ENCODE data around the gene THSD7A.
"Not testable (repeated sequence)": the region's sequence is repeated elsewhere in the genome, so short reads cannot be mapped to it uniquely, and the experiment has no call there.

THSD7A gene

DNA sequence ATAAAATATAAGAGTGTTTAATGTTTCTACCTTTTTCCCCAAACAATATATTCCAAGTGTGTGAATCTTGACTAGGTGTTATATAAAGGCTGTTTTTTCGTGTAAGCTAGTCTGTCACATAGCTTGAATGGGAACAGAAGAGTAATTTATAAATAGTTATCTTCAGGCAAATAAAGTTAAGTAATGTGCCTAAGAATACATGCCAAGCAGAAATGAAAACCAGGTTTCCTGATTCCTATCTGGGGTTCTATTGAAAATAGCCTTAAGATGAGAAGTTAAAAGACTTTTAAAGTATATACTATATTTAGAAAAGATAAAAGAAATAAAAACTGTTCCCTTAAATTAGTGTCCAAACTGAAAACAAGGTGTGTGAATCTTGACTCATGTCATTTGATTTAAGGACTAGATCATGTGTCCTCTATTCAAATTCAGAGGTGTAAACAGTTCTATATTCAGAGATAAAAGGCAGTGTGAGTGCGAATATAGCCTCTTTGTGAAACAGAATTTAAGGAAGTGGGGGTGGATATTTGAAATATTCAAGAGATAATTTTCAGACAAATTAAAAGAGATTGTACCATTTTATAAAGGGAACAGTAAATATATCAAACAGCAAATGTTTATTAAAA lies 247.5 kb downstream of the THSD7A start:
- no peak for DNase-seq (ENCODE audit: low read depth in 3 of 3)

DNA sequence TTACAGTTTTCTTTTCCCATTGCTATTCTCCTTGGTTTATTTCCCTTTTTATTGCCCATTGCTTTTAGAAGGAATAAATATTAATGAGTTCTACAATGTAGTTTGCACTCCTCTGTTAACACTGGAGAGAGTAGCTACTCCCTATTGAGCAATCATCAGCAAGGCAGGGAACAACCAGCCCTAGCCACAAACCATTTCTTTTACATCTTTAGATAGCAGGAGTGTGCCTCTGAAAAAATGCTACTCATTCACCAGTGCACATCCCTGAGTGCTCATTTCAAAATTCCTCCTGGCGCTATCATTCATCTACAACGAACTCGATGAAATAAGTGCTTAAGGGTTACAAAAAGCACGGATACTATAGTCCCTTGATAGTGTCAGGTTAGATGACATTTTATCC lies 252.9 kb downstream of the THSD7A start:
- DNase-seq (ENCODE audit: low read depth in 3 of 3) = no peak

DNA sequence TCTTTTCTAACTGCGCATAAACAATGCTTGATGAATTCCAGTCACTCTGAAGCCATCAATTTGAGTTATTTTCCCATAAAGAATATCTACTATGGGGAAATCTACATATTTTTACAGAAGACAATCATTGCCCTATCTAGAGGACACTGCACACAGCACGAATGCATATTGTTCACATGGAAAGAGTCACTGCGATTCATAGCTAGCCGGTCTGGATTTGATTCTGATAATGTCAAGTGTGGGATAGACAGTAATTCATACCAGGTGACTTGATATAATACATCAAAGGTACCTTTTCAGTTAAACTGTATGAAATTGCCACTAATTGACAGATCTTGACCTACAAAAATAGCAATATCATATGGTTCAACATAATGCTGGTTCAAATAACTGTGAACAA lies 255.7 kb downstream of the THSD7A start:
- DNase-seq (ENCODE audit: low read depth in 3 of 3) = no peak

DNA sequence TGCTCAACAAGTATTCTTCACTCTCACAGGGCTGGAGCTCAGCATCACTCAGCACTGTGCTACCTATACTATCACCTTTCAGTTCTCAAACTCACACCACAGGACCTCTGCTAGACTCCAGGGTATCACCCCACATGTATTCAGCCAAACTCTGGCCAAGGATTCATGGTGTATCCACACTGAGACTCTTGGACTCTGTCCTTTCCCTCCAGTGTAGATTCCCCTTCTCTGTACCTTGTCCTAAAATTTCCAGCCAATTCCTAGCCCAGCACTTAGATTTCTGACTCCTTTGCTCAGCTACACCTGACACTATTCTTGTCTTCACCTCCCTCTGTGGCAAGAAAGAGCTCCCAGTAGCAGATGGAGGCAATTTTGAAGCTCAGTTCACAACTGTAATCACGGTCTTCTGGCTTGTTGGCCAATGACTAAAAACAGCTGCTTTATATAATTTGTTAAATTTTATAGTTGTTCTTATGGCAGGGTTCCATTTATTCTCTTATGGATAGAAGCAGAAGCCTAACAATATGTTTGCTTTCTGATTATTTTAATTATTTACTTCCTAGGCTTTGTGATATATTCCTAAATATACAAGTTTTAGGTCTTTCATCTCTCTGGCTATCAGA lies 258.8 kb downstream of the THSD7A start:
- no peak for DNase-seq (ENCODE audit: low read depth in 3 of 3)

DNA sequence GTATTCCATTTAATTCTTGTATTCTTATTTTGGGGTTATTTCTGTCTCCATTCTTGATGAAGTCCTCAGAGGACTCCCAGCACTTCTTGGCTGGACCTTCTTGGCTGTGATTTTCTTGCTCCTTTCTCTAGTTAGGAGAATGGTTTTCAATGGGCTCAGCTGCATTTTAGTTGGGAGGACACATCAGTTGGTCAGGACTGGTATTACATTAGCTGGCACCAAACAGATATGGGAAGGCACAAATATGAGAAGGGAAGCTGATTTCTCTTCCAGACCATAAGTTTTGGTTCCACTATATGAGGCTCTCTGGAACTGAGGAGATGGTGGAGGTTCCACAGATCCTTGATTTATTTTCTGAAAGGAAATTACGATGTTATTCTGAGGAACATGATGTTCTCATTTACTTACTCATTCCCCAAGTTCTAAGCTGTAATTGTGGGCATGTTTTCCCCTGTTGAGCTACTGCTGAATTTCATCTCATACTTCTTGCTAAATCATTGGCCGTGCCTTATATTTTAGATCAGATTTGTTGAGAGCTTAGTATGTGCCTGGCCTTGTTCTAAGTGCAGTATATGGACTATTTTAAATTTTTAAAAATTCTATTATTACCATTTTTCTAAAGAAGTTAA lies 261.0 kb downstream of the THSD7A start:
- no peak for DNase-seq (ENCODE audit: low read depth in 3 of 3)

DNA sequence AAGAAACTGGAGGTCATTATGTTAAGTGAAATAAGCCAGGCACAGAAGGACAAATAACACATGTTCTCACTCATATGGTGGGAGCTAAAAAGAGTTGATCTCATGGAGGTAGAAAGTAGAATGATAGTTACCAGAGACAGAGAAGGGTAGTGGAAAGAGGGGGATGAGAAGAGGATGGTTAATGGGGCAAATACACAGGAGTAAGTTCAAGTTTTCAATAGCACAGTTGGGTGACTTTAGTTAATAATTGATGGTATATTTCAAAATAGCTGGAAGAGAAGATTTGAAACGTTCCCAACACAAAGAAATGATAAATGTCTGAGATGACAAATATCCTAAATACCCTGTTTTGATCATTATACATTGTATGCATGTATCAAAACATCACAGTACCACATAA lies 261.8 kb downstream of the THSD7A start:
- DNase-seq (ENCODE audit: low read depth in 3 of 3) = no peak

DNA sequence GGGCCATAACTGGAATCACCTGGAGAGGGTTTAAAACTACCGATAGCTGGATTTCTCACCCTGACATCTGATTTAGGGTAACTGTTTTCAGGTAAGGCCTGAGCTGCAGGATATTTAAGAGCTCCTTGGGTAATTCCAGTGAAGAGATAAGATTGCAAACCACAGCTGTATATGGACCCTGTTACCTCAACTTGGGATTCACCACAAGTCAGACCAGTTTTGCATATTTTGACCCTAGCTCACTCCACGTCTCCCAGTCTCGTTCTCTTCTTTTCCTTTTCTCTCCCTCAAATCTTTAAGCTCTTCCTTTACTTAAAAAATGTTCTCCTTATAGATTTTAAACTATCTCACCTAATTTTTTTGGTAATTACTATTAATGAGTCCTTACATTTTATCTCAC lies 264.4 kb downstream of the THSD7A start:
- DNase-seq (ENCODE audit: low read depth in 3 of 3) = no peak

DNA sequence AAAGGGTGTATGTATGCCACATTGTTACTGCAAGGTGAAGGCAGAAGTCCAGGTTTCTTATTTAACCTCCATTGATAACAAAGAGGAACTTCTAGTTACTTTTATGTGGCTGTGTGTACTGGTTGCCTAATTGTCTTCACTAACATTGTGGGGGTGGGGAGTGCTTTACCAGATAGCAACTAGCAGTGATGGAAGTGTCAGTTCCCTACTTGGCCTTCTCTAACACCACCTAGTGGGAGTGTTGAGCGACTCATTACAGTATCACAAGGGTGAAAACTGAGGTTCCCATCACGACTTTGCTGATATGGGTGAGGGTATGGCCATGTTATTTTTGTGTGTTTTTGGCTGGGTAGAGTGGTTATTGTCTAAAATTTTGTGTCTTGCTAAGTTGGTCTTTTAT lies 274.4 kb downstream of the THSD7A start:
- DNase-seq (ENCODE audit: low read depth in 3 of 3) = no peak

DNA sequence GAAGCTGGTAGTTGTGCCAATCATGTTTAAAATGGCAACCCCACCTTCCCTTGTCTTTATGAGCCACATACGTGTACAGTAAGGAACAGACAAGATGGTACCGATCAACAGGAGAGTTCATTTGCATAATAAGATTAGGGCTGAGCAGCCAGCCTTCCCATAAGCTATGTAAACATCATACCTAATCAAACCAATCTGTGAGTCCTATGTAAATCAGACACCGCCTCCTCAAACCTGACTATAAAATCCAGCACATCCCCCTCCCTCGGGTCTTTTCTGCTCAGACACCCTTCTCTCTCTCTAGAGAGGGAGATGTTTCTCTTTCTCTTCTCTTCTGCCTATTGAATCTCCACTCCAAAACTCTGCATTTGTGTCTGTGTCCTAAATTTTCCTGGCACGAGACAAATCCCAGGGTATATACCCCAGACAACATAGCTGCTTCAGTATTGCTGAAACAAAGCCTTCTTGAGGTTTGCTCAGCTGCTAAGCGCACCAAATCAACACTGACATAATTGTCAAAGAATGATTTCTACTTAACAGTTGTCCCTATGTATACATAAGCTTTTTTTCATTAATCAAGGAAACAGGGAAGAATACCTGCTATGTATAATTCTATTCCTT lies 279.2 kb downstream of the THSD7A start:
- DNase-seq (ENCODE audit: low read depth in 3 of 3) = no peak

DNA sequence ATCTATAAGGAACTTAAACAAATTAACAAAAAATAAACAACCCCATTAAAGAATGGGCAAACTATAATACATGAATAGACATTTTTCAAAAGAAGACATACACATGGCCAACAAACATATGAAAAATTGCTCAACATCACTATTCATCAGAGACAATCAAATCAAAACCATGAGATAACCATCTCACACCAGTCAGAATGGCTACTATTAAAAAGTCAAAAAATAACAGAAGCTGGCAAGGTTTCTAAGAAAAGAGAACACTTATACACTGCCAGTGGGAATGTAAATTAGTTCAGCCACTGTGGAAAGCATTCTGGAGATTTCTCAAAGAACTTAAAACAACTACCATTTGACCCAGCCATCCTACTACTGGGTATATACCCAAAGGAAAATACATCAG lies 280.5 kb downstream of the THSD7A start:
- no peak for DNase-seq (ENCODE audit: low read depth in 3 of 3)

DNA sequence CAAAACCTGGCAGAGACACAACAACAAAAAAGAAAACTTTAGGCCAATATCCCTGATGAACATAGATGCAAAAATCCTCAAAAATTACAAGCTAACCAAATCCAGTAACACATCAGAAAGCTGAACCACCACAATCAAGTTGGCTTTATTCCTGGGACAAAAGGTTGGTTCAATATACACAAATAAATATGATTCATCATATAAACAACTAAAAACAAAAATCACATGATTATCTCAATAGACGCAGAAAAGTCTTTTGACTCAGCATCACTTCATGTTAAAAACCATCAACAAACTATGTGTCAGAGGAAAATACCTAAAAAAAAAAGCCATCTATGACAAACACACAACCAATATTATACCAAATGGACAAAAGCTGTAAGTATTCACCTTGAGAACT lies 283.5 kb downstream of the THSD7A start:
- no peak for DNase-seq (ENCODE audit: low read depth in 3 of 3)

DNA sequence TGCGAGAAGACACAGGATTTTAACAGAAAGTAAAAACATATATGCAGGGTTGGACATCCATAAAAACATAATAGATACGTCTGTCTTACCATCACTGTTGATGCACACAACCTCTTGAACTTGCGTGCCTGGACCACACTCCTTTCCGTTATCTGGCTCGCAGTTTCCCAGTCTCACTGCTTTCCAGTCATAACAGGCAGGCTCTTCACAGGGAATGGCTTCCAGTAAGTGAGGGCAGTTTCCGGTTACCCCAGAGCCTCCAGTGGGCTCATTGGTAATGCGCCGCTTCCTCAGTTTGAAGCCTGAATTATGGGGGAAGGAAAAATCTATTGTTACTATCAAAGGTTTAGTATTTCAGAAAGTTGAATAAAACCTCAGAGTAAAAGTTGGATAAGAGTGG lies 290.7 kb downstream of the THSD7A start:
- DNase-seq (ENCODE audit: low read depth in 3 of 3) = no peak

DNA sequence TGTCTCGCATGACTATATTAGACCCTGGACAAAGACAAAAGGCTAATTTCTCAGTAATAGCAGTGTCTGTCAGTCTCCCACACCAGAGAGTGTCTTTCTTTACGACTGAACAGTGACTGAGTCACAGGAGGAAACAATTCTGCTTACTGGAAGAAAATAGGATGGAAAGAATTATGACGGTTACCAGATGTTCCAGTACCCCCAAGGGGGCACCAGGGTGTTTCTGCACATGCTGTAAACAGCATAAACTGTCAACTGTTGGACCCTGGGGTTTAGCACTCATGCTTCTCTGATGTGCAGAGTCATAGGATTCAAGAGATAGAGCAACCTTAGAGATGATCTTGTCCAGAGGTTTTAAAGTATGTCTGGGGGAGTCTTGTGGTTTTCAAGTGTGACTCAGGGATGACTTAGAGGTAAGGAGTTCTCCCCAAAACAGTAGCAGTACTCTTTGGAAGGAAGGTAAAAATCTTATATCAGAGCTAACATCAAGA lies 291.7 kb downstream of the THSD7A start:
- no peak for DNase-seq (ENCODE audit: low read depth in 3 of 3)

DNA sequence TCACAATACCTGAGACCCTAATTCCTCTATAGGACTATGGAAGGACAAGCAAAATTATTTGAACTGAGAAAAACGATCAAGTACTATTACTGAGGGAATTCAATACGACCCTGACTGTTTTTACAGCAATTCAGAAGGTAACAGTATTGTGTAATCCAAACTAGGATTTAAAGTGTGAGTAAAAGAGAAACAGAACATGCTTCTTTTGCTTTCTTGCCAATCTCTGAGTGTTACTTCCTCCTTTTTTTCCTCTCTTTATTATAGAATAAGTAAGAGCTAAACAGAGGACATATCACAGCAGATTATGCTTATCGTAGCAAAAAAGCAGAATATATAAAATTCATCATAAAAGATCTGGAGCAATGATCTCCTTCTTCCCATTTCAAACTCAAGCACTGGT lies 292.1 kb downstream of the THSD7A start:
- no peak for DNase-seq (ENCODE audit: low read depth in 3 of 3)

DNA sequence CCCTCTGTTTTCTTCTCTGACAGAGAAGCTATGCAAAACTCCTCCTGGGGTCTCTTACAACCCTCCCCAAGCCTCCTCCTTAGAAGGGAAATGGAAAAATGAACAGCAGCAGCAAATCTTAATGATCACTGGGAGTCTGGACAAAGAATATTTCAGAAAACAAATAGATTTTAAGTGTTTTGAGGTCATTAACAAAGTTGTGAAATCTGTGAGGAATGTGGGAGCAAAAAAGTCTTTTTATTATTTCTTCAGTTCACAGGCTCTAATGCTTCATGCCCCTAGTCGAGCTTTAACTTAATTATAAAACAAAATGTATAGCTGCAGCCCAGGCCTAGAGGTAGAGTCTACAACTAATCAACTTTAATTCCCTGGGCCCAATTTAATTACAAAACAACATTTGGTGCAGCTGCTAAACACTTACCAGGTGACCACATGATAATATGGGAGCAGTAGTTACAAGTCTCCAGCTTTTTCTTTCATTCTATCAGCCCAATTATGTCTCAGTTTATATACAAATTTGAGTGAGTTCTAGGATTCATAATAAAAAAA lies 293.2 kb downstream of the THSD7A start:
- DNase-seq (ENCODE audit: low read depth in 3 of 3) = no peak

DNA sequence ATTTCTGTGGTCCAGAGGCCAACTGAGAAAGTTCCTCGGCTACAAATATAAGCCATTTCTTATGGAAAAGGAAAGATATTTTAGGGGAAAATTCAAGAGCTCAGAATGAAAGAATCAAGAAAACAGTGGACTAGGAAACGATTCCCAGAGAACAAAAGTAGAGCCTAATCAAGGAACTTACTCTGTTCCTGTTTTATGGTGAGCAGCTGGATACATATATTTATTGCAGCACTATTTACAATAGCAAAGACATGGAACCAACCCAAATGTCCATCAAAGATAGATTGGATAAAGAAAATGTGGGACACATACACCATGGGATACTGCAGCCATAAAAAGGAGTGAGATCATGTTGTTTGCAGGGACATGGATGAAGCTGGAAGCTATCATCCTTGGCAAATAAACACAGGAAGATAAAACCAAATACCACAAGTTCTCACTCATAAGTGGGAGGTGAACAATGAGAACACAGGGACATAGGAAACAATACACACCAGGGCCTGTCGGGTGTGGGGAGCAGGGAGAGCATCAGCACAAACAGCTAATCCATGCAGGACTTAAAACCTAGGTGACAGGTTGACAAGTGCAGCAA lies 298.7 kb downstream of the THSD7A start:
- no peak for DNase-seq (ENCODE audit: low read depth in 3 of 3)

DNA sequence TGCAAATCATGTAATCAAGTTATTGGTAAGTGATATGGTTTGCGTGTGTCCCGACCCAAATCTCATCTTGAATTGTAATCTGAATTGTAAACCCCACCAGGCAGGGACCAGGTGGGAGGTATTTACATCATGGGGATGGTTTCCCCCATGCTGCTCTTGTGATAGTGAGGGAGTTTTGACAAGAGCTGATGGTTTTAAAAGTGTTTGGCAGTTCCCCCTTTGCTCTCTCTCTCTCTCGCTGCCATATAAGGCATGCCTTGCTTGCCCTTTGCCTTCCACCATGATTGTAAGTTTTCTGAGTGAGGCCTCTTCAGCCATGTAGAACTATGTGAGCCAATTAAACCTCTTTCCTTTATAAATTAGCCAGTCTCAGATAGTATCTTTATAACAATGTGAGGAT lies 302.6 kb downstream of the THSD7A start:
- no peak for DNase-seq (ENCODE audit: low read depth in 3 of 3)

DNA sequence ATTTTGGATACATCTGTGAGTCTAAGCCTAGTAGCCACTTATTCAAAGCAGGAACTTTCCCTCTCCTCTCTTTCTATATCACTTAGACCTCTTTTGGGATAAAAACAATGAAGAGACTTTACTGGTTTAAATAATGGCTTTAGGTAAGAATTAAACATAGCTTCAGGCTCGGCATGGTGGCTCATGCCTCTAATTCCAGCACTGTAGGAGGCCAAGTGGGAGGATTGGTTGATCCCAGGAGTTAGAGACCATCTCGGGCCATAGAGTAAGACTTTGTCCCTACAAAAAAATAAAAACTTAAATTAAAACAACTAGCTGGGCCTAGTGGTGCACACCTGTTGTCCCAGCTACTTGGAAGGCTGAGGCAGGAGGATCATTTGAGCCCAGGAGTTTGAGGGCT lies 304.3 kb downstream of the THSD7A start:
- DNase-seq (ENCODE audit: low read depth in 3 of 3) = no peak

DNA sequence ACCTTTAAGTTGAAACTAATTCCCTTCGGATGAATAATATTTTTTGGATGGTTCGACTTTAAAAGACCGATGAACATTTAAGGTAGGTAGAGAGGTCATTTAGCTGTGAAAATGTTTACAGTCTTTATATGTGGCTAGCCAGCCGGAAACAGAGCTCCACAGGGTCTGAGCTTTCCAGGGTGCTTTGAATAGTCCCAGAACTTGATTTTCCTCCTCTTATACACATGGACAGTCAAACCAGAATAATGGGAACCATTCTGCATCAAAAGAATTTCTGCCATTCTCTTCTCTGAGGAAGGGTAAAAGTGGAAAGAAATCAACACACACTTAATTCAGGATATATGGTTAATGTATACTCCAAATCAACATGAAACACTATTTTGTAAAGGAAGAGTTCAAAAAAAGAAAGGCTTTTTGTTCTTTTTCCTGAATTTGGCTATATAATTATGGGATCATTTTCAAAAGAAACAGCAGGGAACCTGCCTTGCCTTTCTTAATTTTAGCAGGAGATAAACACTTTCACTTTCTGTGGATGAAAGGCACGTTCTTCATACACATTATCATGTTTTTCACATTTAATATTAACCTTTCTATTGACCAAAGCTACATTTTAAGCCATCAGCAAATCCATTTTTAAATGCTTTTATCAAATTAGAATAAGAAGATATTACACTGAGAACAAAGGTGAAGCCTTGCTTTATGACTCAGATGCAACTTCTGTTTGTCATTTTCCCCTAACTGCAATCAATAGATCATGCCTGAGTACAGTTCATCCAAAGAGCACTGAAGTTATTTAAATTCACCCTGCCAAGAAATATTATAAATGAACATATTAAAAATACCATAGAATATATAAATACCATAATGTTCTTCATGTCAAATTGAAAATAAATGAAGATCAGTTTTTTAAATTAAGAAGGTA lies 307.3 kb downstream of the THSD7A start:
- DNase-seq (ENCODE audit: low read depth in 3 of 3) = no peak

DNA sequence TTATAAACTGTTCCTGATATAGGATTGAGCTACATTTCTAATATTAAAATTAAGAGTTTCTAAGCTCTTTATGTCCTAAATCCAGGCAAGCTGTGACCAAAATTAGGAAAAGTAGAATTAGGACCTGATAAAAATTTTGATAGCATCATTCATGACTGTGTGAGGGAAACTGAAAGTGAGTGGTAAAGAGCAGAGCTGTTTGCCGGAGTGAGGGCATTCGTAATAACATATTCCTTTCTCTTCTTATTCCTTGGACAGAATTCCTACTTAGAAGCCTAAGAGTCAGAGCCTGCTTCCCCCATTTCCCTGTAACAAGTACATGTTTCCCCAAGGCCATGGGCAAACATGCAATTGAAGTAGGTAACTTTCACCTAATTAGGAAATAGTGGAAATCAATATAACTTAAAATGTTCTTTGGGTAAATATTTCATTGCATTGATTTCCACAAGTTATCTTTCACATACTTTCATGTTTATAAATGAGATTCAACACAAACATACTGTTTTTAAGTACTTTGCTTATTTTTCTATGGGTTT lies 310.0 kb downstream of the THSD7A start:
- DNase-seq (ENCODE audit: low read depth in 3 of 3) = not testable (repeated sequence)

DNA sequence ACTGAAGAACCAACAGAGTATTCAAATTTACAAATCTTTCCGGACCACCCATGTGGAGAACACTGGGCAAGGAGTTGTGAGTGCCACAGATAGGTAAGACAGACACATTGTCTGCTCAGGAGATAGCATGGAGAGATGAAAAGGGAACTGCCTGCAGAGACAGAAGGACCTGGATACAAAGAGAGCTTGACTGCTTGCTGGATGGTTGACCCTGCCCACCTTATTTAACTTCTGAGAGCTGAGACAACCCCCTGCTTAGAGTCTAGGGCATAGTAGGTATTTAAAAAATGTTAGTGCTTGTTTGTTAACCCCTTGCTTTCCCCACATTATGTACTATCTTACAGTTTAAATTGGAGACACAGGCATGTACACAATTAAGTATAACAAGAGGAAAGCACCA lies 314.1 kb downstream of the THSD7A start:
- no peak for DNase-seq (ENCODE audit: low read depth in 3 of 3)
